Body of pancreas (tissue), 4 donors: Measurements from ENCODE around the gene BIN2.

ENCODE experiments used
- POLR2A ChIP-seq, 3 donors: fragments of 450-650 bp; IDR thresholded peaks; one replicate each; pipeline ENCODE4 v1.6.1; 2016; ENCODE audit warnings: antibody characterized with exemption in 3 of 3, mild to moderate bottlenecking in 2 of 3
- TF ChIP-seq, protein P1 (sequence below), 7 experiments: fragments of 450-650 bp in 4 of 7; fragments of 200-600 bp in 3 of 7; sonication (generic) in 3 of 7; IDR thresholded peaks; one replicate each; pipeline ENCODE4 v1.5.1; 2016 to 2019; ENCODE audit warnings: antibody characterized with exemption in 7 of 7

DNA sequence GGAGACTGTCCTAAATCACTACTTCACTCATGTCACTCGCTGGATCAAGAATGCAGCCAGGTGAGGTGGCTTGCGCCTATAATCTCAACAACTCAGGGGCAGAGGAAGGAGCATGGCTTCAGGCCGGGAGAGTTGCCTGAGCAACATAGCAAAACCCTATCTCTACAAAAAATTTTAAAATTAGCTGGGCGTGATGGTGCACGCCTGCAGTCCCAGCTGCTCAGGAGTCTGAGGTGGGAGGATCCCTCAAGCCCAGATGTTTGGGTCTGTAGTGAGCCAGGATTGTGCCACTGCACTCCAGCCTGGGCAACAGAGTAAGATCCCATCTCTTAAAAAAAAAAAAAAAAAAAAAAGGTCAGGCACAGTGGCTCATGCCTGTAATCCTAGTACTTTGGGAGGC lies 59.7 kb downstream of the BIN2 start:
- TF ChIP-seq, protein P1, sequence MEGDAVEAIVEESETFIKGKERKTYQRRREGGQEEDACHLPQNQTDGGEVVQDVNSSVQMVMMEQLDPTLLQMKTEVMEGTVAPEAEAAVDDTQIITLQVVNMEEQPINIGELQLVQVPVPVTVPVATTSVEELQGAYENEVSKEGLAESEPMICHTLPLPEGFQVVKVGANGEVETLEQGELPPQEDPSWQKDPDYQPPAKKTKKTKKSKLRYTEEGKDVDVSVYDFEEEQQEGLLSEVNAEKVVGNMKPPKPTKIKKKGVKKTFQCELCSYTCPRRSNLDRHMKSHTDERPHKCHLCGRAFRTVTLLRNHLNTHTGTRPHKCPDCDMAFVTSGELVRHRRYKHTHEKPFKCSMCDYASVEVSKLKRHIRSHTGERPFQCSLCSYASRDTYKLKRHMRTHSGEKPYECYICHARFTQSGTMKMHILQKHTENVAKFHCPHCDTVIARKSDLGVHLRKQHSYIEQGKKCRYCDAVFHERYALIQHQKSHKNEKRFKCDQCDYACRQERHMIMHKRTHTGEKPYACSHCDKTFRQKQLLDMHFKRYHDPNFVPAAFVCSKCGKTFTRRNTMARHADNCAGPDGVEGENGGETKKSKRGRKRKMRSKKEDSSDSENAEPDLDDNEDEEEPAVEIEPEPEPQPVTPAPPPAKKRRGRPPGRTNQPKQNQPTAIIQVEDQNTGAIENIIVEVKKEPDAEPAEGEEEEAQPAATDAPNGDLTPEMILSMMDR (IDR thresholded peaks at IDR 0.05) = no peak
- no peak for TF ChIP-seq POLR2A (IDR thresholded peaks at IDR 0.05)
